ENCODE data around the gene ITPR1. TPM values are rescaled to one million over a fixed set of nuclear protein-coding genes. Genes with fewer than 3 reads are reported as not detected.
"Not testable (repeated sequence)": the region's sequence is repeated elsewhere in the genome, so short reads cannot be mapped to it uniquely, and the experiment has no call there.

The ITPR1 gene
- polyA plus RNA-seq, 1 of the 3 experiments (the other 2 are of a cell fraction) = 5.9 TPM

DNA sequence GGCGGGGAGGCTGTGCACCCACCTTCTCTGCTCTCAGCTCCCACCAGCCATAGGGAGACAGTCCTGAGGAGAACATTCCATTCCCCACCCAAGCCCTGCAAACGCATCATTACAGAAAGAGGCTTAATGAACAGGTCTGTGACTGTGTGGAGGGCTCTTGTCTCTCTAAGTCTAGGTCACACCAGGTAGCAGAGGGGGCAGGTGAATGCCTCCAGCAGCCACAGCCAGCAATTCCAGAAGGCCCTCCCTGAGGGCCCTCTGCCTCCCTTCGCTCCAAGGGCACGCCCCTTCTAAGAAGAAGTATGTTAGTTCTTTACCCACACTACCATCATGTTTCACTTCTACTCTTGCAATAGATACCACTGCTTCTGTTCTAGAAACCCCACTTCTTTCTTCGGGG lies 268.6 kb downstream of the ITPR1 start (continued):
- TF ChIP-seq IRF3 (IDR thresholded peaks at IDR 0.05; ENCODE audit: low read depth, low read length) = no peak

GRCh38 chr3:4762481-4763230 lies 269.5 kb downstream of the ITPR1 start:
- 54% methylated on average over 2 of the region's 2 CpGs for WGBS (ENCODE audit: low lambda C conversion rate)
- H4K20me1 ChIP-seq (ENCODE audit: insufficient read depth) = not testable (repeated sequence)

GRCh38 chr3:4763604-4764247 lies 270.6 kb downstream of the ITPR1 start:
- DNase-seq = no peak
- no peak for TF ChIP-seq POLR2AphosphoS5 (IDR thresholded peaks at IDR 0.05; ENCODE audit: low read depth, low read length)
- TF ChIP-seq USF1 (IDR thresholded peaks at IDR 0.05; ENCODE audit: borderline replicate concordance, low read depth) = no peak
- TF ChIP-seq NRF1 (IDR thresholded peaks at IDR 0.05; ENCODE audit: low read depth, low read length) = no peak
- TF ChIP-seq YY1 (IDR thresholded peaks at IDR 0.05; ENCODE audit: low read depth) = no peak
- TF ChIP-seq RAD21 (IDR thresholded peaks at IDR 0.05; ENCODE audit: low read length) = no peak
- no peak for TF ChIP-seq SMC3 (IDR thresholded peaks at IDR 0.05; ENCODE audit: low read depth, low read length)
- TF ChIP-seq ELF1 (IDR thresholded peaks at IDR 0.05) = no peak
- TF ChIP-seq TCF12 (IDR thresholded peaks at IDR 0.05) = no peak
- Histone ChIP-seq H3K9me2 (no peaks in the 10 kb centered on the region), H3K9me3 (no peaks in the 10 kb centered on the region), H4K20me1 (ENCODE audit: insufficient read depth) (no peaks in the 10 kb centered on the region), H3K9ac (no peak overlapping the region), H3K79me2 (ENCODE audit: insufficient read depth) (no peaks in the 10 kb centered on the region), H3K27me3 (ENCODE audit: insufficient read depth) (no peaks in the 10 kb centered on the region), H3K4me3 (ENCODE audit: low read depth in 2 of 2, low read length in 1 of 2) (no peak overlapping the region), H3K27ac (ENCODE audit: low read depth in 2 of 2, low read length in 1 of 2) (no peak overlapping the region), H3K4me1 (ENCODE audit: control insufficient read depth in 1 of 2, insufficient read depth in 2 of 2, low read depth in 1 of 2, low read length in 1 of 2) (peaks cover 0 to 13% of the 10 kb centered on the region in 2 experiments; a peak in 1 of 4 replicates), H2AFZ (ENCODE audit: low read depth) (no peak overlapping the region), H3K4me2 (no peak overlapping the region), H3K36me3 (replicated peaks in 1 of 2; ENCODE audit: control insufficient read depth in 1 of 2, insufficient read depth in 2 of 2, low read length in 1 of 2) (peaks cover 0 to 2% of the 10 kb centered on the region in 2 experiments), H3F3A (replicated peaks; ENCODE audit: insufficient read depth) (no peaks in the 10 kb centered on the region)
- CTCF ChIA-PET = interaction anchor here (1.2 kb wide), 1 partner anchor 13 kb away, joined by 3 read pairs; no protein-coding TSS in a partner anchor
- WGBS (ENCODE audit: low lambda C conversion rate) = 98% methylated on average over 21 of the region's 21 CpGs
- POLR2A ChIA-PET = no interaction called here

More at GRCh38 chr3:4762481-4763230, 269.5 kb downstream of the ITPR1 start:
- H3K4me3 ChIP-seq (ENCODE audit: low read depth in 2 of 2, low read length in 1 of 2); H3K79me2 ChIP-seq (ENCODE audit: insufficient read depth); CTCF ChIA-PET; H3K4me2 ChIP-seq; H3K9me2 ChIP-seq; H3K36me3 ChIP-seq (replicated peaks in 1 of 2; ENCODE audit: control insufficient read depth in 1 of 2, insufficient read depth in 2 of 2, low read length in 1 of 2); H3K27ac ChIP-seq (ENCODE audit: low read depth in 2 of 2, low read length in 1 of 2); POLR2A ChIA-PET; DNase-seq; H3K9me3 ChIP-seq; H3K9ac ChIP-seq; H2AFZ ChIP-seq (ENCODE audit: low read depth); H3K27me3 ChIP-seq (ENCODE audit: insufficient read depth); H3F3A ChIP-seq (replicated peaks; ENCODE audit: insufficient read depth): not testable (repeated sequence)
- peaks cover 0 to 13% of the 10 kb centered on the region in 2 experiments; a peak in 1 of 4 replicates for H3K4me1 ChIP-seq (ENCODE audit: control insufficient read depth in 1 of 2, insufficient read depth in 2 of 2, low read depth in 1 of 2, low read length in 1 of 2)

Data from SK-N-SH (cell line).